IPS-NIHi7 (cell line): ENCODE measurements around the gene NCKAP1.
"Not testable (repeated sequence)": the region's sequence is repeated elsewhere in the genome, so short reads cannot be mapped to it uniquely, and the experiment has no call there.

Experiments
- DNase-seq: peaks from one replicate; pipeline ENCODE4 v3.0.0; 2012; ENCODE audit warnings: mixed read lengths; ENCODE audit errors: extremely low spot score

NCKAP1 gene

DNA sequence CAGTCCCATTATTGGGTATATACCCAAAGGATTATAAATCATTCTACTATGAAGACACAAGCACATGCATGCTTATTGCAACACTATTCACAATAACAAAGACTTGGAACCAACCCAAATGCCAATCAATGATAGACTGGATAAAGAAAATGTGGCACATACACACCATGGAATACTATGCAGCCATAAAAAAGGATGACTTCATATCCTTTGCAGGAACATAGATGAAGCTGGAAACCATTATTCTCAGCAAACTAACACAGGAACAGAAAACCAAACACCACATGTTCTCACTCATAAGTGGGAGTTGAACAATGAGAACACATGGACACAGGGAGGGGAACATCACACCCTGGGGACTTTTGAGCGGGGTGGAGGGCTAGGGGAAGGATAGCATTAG is 158.2 kb downstream of the NCKAP1 start:
- DNase-seq = not testable (repeated sequence)

DNA sequence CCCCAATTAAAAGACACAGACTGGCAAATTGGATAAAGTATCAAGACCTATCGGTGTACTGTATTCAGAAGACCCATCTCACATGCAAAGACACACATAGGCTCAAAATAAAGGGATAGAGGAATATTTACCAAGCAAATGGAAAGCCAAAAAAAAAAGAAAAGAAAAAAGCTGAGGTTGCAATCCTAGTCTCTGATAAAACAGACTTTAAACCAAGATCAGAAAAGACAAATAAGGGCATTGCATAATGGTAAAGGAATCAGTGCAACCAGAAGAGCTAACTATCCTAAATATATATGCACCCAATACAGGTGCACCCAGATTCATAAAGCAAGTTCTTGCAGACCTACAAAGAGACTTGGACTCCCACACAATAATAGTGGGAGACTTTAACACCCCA is 161.6 kb downstream of the NCKAP1 start:
- DNase-seq = not testable (repeated sequence)

DNA sequence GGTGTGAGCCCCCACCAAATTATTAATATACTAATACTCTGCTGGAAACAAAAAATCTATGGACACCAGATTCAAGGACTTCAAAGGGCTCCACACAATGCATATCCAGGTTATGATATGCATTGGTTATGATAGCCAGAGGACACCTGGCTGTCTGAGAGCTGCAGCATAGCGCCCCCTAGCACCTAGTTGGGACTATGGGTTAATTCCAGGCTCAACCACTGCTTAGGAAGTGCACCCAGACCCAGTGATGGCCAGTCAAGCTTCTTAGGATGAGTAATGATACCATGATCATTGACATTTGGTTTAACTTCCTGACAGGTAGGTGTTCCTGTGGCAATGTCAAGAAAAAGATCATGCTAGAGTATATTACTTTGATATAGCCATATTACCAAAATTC is 168.0 kb downstream of the NCKAP1 start:
- peak; percentile 83 for DNase-seq

DNA sequence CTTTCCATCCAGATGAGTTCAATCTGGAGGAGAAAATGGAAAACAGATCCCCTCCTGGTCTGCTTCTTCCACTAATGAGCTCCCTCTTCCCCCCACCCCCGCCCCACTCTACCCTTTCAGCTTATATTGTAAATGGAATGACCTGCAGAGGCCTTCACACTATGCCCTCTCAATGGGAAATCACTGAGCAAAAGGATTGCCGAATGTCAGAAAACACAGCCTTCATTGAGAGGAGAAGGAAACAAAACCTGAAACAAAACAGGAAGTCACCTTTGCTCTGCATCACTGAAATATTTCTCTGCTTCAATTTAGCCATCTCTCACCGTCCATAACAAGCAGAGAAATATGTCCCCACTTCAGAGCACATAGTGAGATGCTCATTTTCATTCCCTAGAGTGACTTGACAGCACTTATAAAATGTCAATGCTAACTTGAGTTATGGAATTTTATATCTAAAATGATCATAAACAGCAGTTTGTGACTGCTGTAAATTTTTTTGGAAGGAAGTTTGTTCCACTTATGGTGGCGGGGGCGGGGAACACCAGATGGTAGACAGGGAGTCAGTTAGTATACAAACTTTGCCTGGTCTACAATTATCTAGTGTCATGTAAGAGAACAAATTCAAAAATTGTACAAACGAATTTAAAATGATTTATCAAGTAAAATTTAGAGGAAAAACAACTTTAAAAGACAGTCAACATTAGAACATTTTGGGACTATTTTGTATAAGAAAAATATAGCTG is 170.0 kb downstream of the NCKAP1 start:
- no peak for DNase-seq

DNA sequence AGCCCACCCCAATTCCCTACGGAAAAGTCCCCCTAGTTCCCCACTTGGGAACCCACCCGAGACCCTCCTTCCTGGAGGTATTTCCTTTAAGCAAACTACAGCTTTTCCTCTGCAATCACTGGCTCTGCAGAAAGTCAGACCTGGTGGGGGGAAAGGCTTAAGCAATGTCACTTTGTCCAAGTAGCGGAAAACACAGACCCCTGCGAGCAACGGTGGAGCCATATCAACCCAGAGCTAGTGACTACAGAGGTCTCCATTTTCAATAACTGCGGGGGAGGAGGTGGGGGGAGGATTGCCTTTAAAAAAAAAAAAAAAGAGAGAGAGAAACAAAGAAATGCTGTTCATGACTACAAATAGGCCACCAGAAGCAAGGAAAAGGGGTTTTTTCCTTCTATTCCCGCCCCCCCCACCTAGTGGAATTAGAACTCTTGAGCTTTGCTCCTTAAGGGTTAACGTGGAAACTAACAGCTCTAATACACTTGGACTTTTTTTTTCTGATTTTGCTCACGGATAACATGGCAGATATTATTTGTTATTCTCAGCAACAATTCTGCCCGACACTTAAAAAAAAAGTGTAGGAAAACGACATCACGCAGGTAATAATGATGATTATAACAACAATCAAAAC is 170.7 kb downstream of the NCKAP1 start:
- DNase-seq = no peak

DNA sequence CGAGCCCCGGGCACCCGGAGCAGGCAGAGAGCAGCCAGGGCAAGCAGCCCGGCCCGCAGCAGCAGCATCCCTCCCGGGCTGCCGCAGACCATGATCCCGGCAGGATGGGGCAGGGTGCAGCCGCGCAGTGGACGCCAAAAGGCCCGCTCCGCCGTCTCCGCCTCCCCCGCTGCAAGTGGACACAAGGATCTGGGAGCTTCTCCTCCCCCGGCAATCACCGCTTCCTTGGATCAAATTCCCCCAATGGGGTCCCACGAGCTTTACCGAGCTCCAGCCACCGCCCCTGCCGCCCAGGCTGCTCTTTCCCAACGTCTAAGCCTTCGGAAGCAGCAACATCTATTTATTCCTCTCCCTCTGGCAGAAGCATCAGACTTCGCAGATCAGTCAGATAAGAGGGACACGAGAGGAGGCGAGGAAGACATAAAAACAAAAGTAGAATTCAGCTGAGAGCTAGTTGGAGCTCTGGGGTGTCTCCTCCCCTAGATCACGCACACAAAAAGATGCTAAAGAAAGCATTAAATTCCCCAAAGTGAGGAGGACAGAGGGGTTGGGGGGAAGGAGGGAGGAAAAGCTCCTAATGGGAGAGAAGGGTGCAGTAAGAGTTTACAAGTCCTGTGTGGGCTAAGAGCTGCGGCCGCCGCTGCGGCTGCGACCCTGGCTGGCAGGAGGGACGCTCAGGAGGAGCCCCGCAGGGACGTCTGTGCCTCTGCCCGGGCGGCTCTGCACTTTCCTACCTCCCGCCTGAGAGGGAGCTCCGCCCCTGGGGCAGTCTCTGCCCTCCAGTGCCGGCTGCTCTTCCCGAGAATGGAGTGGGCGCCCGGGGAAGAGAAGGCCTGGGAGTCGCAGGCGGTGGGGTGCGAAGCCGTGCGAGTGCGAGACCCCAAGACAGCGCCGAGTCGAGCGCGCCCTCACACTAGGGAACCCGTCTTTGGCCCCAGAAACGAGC is 171.5 kb downstream of the NCKAP1 start, which contains the start of gene FRZB:
FRZB (minus strand) TSS at position 177 of the 946 bp plus-strand sequence; CDS start at position 92, 85 bp downstream.
- DNase-seq = peak; percentile 76

DNA sequence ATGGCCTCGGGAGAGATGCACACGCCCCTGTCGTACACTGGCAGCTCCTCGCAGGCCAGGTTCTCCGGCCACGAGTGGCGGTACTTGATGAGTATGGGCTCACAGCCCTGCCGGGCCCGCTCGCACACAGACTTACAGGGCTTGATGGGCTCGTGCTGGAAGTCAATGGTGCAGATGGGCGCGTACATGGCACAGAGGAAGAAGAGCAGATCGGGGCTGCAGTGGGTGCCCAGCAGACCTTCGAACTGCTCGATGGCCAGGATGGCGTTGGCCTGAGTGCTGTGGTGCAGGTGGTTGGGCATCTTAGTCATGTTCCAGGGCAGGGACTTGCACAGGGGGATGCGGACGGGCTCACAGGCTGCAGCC is 172.2 kb downstream of the NCKAP1 start:
- DNase-seq = no peak

DNA sequence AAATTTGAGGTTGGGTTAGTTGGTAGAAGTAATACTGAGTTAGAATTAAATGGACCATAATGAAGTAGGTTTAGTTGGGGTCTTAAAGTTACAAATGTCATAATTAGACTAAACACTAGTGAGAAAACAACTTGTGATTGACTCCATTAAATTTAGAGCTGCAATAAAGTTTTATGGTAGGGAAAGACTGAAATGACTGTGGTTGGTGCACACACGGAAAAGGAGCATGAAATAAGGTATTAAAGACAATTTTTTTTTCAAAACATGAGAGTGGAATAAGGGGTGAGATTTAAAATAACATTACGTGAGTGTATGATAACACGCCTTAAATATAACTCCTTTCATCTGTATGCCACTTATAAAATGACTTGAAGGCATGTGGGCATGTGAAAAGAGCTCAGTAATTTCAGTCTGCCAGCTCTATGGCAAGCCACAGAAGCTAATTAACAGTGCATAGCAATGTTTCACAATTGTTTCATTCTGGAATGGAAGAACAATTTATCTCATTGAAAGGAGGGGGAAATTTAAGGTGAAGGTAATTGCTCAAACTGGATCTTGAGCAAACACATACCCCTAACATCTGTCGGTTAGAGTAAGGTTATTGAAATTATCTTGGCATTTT is 173.2 kb downstream of the NCKAP1 start:
- DNase-seq = no peak

DNA sequence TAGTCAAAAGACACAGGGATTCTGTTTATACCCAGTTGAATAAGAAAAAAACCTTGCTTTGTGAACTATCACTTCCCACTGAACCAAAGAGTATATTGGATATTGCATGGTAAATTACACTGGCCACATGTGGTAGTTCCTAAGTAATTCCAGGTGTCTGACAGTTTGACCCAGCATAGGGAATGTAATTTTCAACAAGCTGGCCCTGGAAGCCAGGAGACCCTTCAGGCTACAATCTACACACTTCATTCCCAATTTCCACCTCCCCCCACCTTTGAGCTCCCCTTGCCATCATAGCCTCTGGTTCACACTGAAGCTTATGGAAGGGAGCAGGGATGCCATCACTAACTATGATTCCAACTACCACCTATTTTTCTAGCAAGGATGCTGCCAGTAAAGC is 174.6 kb downstream of the NCKAP1 start:
- DNase-seq = no peak

DNA sequence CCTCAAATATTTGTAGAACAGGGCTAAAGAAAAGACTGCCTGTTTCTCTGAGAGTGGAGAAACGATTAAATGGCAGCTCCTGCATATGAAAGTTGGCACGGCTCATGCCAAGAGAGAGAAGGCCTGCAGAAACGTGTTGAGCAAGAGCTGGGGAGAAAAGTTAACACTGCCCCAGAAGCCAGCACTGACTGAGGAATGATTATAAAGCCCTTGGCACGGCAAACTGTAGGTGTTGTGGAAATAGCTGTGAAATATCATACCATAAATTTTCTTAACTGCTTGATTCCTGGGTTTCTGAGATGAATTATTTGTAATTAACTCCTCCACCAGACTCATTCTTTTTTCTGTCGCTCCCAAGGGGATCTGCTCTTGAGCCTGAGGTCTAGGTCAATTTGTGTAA is 176.2 kb downstream of the NCKAP1 start:
- DNase-seq = no peak

DNA sequence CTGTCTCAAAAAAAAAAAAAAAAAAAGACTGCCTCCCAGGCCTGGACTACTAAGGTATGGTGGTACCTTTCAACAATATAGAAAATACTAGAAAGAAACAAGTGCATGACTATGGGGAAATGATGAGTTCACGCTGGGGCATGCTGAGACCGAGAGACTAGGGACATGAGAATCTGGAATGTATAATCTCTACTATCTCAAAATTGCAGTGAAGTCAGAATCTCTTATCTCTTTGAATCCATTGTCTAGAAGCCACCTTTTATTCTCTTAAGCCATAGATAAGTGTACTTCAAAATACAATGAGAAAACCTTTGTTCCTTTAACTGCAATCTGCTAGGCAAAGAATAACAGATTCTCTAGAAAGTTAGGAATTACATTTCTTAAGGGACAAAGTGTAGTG is 177.4 kb downstream of the NCKAP1 start:
- no peak for DNase-seq
